T-helper 2 cell treated with Interferon-gamma antibody and Interleukin-4, amounts not matched to agents 100 ng/mL and 5 ng/mL, for 36 hours (primary cell): ENCODE data around the gene GPR65. TPM values are rescaled to one million over a fixed set of nuclear protein-coding genes. Genes with fewer than 3 reads are reported as not detected.
"Not testable (repeated sequence)": the region's sequence is repeated elsewhere in the genome, so short reads cannot be mapped to it uniquely, and the experiment has no call there.

Experiments used
- intact Hi-C: fragments of 100-400 bp; cut with micrococcal nuclease; formaldehyde crosslinking; loops from one replicate; pipeline ENCODE4 v1.15.1; 2023
- total RNA-seq: library from RNA; stranded (reverse); gene quantifications from 2 replicates; pipeline ENCODE4 v1.2.3, GENCODE V29; 2022

Gene GPR65
- total RNA-seq, 1 donor from 2014 or later = 14.4 TPM

- intact Hi-C loops = no loop called here
Measured at GRCh38 chr14:88002421-88003075, 2.4 kb upstream of the GPR65 start.

GRCh38 chr14:88003425-88003824, 1.5 kb upstream of the GPR65 start:
- intact Hi-C loops = no loop called here

- intact Hi-C loops = loop anchor here (5.0 kb wide), 1 partner anchor 548 kb away; no protein-coding TSS in a partner anchor
Measured at GRCh38 chr14:88004506-88005036, 364 bp upstream of the GPR65 start.

GRCh38 chr14:88005978-88006851, 1.3 kb downstream of the GPR65 start:
- intact Hi-C loops = loop anchor here (1.0 to 5.0 kb wide), 5 partner anchors 13 to 546 kb away; partner anchors contain the start of gene GALC

GRCh38 chr14:88007608-88008007, 2.7 kb downstream of the GPR65 start:
- intact Hi-C loops = loop anchor here (2.0 to 5.0 kb wide), 2 partner anchors 63 to 545 kb away; no protein-coding TSS in a partner anchor

- intact Hi-C loops = loop anchor here (5.0 kb wide), 1 partner anchor 544 kb away; no protein-coding TSS in a partner anchor
Measured at GRCh38 chr14:88008039-88008742, 3.3 kb downstream of the GPR65 start.

GRCh38 chr14:88009486-88009885, 4.6 kb downstream of the GPR65 start:
- intact Hi-C loops = loop anchor here (5.0 kb wide), 1 partner anchor 543 kb away; no protein-coding TSS in a partner anchor

GRCh38 chr14:88010331-88010730, 5.4 kb downstream of the GPR65 start:
- intact Hi-C loops = no loop called here

- intact Hi-C loops = no loop called here
Measured at GRCh38 chr14:88012495-88012894, 7.6 kb downstream of the GPR65 start.

GRCh38 chr14:88013750-88014349, 8.9 kb downstream of the GPR65 start:
- intact Hi-C loops = loop anchor here (1.0 kb wide), 1 partner anchor 154 kb away; no protein-coding TSS in a partner anchor

- intact Hi-C loops = no loop called here
Measured at GRCh38 chr14:88016768-88017167, 11.8 kb downstream of the GPR65 start.

- intact Hi-C loops = no loop called here
Measured at GRCh38 chr14:88017535-88017934, 12.6 kb downstream of the GPR65 start.

GRCh38 chr14:88023658-88024187, 18.8 kb downstream of the GPR65 start:
- intact Hi-C loops = loop anchor here (1.0 kb wide), 1 partner anchor 17 kb away; no protein-coding TSS in a partner anchor

- intact Hi-C loops = not testable (repeated sequence)
Measured at GRCh38 chr14:88024252-88025086, 19.5 kb downstream of the GPR65 start.

GRCh38 chr14:88025313-88025712, 20.4 kb downstream of the GPR65 start:
- intact Hi-C loops = no loop called here

- intact Hi-C loops = loop anchor here (1.0 kb wide), 1 partner anchor 34 kb away; the partner anchor contains the start of gene GALC
Measured at GRCh38 chr14:88026890-88027289, 22.0 kb downstream of the GPR65 start.

GRCh38 chr14:88029500-88029899, 24.6 kb downstream of the GPR65 start:
- intact Hi-C loops = no loop called here

- intact Hi-C loops = no loop called here
Measured at GRCh38 chr14:88030079-88030478, 25.1 kb downstream of the GPR65 start.

- intact Hi-C loops = no loop called here
Measured at GRCh38 chr14:88030892-88031291, 26.0 kb downstream of the GPR65 start.
